OCI-LY3 (cell line): Measurements from ENCODE around the gene FAM204A.

Experiments used
- H2AFZ ChIP-seq: fragments of 200-600, 300-600 bp; shearing (Covaris generic); 2 replicates; pipeline ENCODE4 v1.6.0; 2014; ENCODE audit warnings: antibody characterized with exemption, low read depth, low read length
- H3K27ac ChIP-seq: fragments of 200-600, 300-600 bp; sonication (generic); 2 replicates; pipeline ENCODE4 v1.5.1; 2014; ENCODE audit warnings: mild to moderate bottlenecking, low read length, moderate library complexity, mixed read lengths
- H3K27me3 ChIP-seq: fragments of 200-600, 300-600 bp; sonication (generic); 2 replicates; pipeline ENCODE4 v1.6.1; 2014; ENCODE audit warnings: low read depth, low read length, mixed read lengths
- H3K36me3 ChIP-seq: fragments of 200-600, 300-600 bp; sonication (generic); replicated peaks from 2 replicates; pipeline ENCODE3; 2014; ENCODE audit warnings: low read depth, low read length, mixed read lengths
- H3K4me1 ChIP-seq: fragments of 300-600, 200-600 bp; sonication (generic); 2 replicates; pipeline ENCODE4 v1.6.1; 2014; ENCODE audit warnings: low read length, mixed read lengths
- H3K4me2 ChIP-seq: fragments of 200-600, 300-600 bp; sonication (generic); 2 replicates; pipeline ENCODE4 v1.6.1; 2014; ENCODE audit warnings: low read length, mixed read lengths
- H3K4me3 ChIP-seq: fragments of 300-600, 200-600 bp; sonication (generic); 2 replicates; pipeline ENCODE4 v1.5.1; 2014; ENCODE audit warnings: antibody characterized with exemption, mild to moderate bottlenecking, low read length, moderate library complexity
- H3K79me2 ChIP-seq: fragments of 300-600, 200-600 bp; shearing (Covaris generic); 2 replicates; pipeline ENCODE4 v1.6.1; 2014; ENCODE audit warnings: mild to moderate bottlenecking, low read length, mixed read lengths
- H3K9ac ChIP-seq: fragments of 300-600, 200-600 bp; shearing (Covaris generic); 2 replicates; pipeline ENCODE4 v1.6.0; 2014; ENCODE audit warnings: mild to moderate bottlenecking, low read length, moderate library complexity
- H3K9me3 ChIP-seq: fragments of 200-600, 300-600 bp; shearing (Covaris generic); 2 replicates; pipeline ENCODE4 v1.6.1; 2014; ENCODE audit warnings: low read length, mixed read lengths; ENCODE audit not compliant: insufficient read depth
- H4K20me1 ChIP-seq: fragments of 200-600, 300-600 bp; sonication (generic); 2 replicates; pipeline ENCODE4 v1.6.1; 2016; ENCODE audit warnings: low read length, mixed read lengths; ENCODE audit not compliant: insufficient read depth
- CTCF ChIP-seq: fragments of 200-600, 300-600 bp; sonication (generic); IDR thresholded peaks from 2 replicates; pipeline ENCODE4 v1.5.1; 2014; ENCODE audit warnings: antibody characterized with exemption, low read length, low read depth
- EZH2phosphoT487 ChIP-seq: fragments of 200-600 bp; shearing (Covaris generic); IDR thresholded peaks from 2 replicates; pipeline ENCODE4 v1.6.1; 2018; ENCODE audit warnings: antibody characterized with exemption, mixed run types, low read depth

FAM204A gene

GRCh38 chr10:118278649-118279048 lies 63.5 kb downstream of the FAM204A start:
- Histone ChIP-seq H2AFZ (no peak overlapping the region), H3K9me3 (no peaks in the 10 kb centered on the region), H4K20me1 (no peaks in the 10 kb centered on the region), H3K79me2 (no peaks in the 10 kb centered on the region), H3K4me1 (no peaks in the 10 kb centered on the region), H3K4me3 (no peak overlapping the region), H3K4me2 (no peak overlapping the region), H3K36me3 (no peaks in the 10 kb centered on the region), H3K27me3 (no peaks in the 10 kb centered on the region), H3K9ac (no peak overlapping the region), H3K27ac (no peak overlapping the region)
- no peak for TF ChIP-seq CTCF
- no peak for TF ChIP-seq EZH2phosphoT487

- Histone ChIP-seq H3K4me2 (no peak overlapping the region), H3K9ac (no peak overlapping the region), H4K20me1 (no peaks in the 10 kb centered on the region), H3K79me2 (no peaks in the 10 kb centered on the region), H3K36me3 (no peaks in the 10 kb centered on the region), H3K9me3 (no peaks in the 10 kb centered on the region), H3K4me1 (no peaks in the 10 kb centered on the region), H3K27ac (no peak overlapping the region), H3K4me3 (no peak overlapping the region), H3K27me3 (no peaks in the 10 kb centered on the region), H2AFZ (no peak overlapping the region)
- TF ChIP-seq CTCF (no peak), EZH2phosphoT487 (no peak)
These were observed 64.3 kb downstream of the FAM204A start for GRCh38 chr10:118277871-118278270.

GRCh38 chr10:118276727-118277126 lies 65.4 kb downstream of the FAM204A start:
- no peak overlapping the region for H2AFZ ChIP-seq
- H3K36me3 ChIP-seq: no peaks in the 10 kb centered on the region
- H3K9me3 ChIP-seq: no peaks in the 10 kb centered on the region
- no peak overlapping the region for H3K9ac ChIP-seq
- H3K79me2 ChIP-seq: no peaks in the 10 kb centered on the region
- no peaks in the 10 kb centered on the region for H3K27me3 ChIP-seq
- H4K20me1 ChIP-seq: no peaks in the 10 kb centered on the region
- TF ChIP-seq EZH2phosphoT487 (no peak), CTCF (no peak)
- H3K4me2 ChIP-seq: no peak overlapping the region
- H3K4me1 ChIP-seq: no peaks in the 10 kb centered on the region
- no peak overlapping the region for H3K27ac ChIP-seq
- H3K4me3 ChIP-seq: no peak overlapping the region

- no peak overlapping the region for H3K4me3 ChIP-seq
- H3K36me3 ChIP-seq: no peaks in the 10 kb centered on the region
- H2AFZ ChIP-seq: no peak overlapping the region
- no peak overlapping the region for H3K27ac ChIP-seq
- TF ChIP-seq EZH2phosphoT487 (no peak), CTCF (no peak)
- H3K27me3 ChIP-seq: no peaks in the 10 kb centered on the region
- H3K4me2 ChIP-seq: no peak overlapping the region
- H3K79me2 ChIP-seq: no peaks in the 10 kb centered on the region
- H3K9me3 ChIP-seq: no peaks in the 10 kb centered on the region
- no peaks in the 10 kb centered on the region for H3K4me1 ChIP-seq
- H3K9ac ChIP-seq: no peak overlapping the region
- no peaks in the 10 kb centered on the region for H4K20me1 ChIP-seq
These were observed 65.9 kb downstream of the FAM204A start for GRCh38 chr10:118276204-118276603.
